HL-60 (cell line): ENCODE measurements around the gene ARHGAP18.

Source experiments
- DNase-seq, 2 experiments: peaks; one replicate each; pipeline ENCODE4 v3.0.0-alpha.2; 2010 to 2020; ENCODE audit warnings: low read depth in 1 of 2, low spot score in 1 of 2
- H3K27ac ChIP-seq: fragments of 250-450 bp; sonication (Bioruptor Pico); replicated peaks from 2 replicates; pipeline ENCODE4 v1.5.1; 2020; ENCODE audit warnings: mild to moderate bottlenecking, moderate library complexity
- H3K27me3 ChIP-seq: fragments of 250-450 bp; sonication (Bioruptor Pico); 2 replicates; pipeline ENCODE4 v1.5.1; 2021; ENCODE audit warnings: mild to moderate bottlenecking, moderate library complexity; ENCODE audit not compliant: insufficient read depth, poor library complexity, severe bottlenecking
- H3K4me3 ChIP-seq: replicated peaks from 2 replicates; pipeline ENCODE4 v1.5.1; 2011; ENCODE audit warnings: mild to moderate bottlenecking, control low read depth, low read length; ENCODE audit not compliant: insufficient read depth
- CTCF ChIP-seq: IDR thresholded peaks from one replicate; pipeline ENCODE4 v1.5.1; 2011; ENCODE audit warnings: low read length, control low read depth, inconsistent platforms; ENCODE audit not compliant: insufficient read depth
- GABPA ChIP-seq: IDR thresholded peaks from 2 replicates; pipeline ENCODE4 v1.6.1; 2012; ENCODE audit warnings: low read depth
- POLR2AphosphoS5 ChIP-seq: IDR thresholded peaks from 2 replicates; pipeline ENCODE4 v1.6.1; 2012; ENCODE audit warnings: low read depth
- REST ChIP-seq: IDR thresholded peaks from 2 replicates; pipeline ENCODE4 v1.6.1; 2012; ENCODE audit warnings: low read depth; ENCODE audit not compliant: insufficient replicate concordance
- SPI1 ChIP-seq: IDR thresholded peaks from 2 replicates; pipeline ENCODE4 v1.6.1; 2012; ENCODE audit warnings: low read depth, mild to moderate bottlenecking, borderline replicate concordance

Gene ARHGAP18

GRCh38 chr6:129749749-129750120 lies 39.8 kb upstream of the ARHGAP18 start:
- Histone ChIP-seq H3K4me3 (no peak overlapping the region), H3K27me3 (no peaks in the 10 kb centered on the region), H3K27ac (no peak overlapping the region)
- TF ChIP-seq SPI1 (peak; percentile 11; the same call in 1 of the 2 replicates), REST (no peak), GABPA (peak; percentile 23; the same call in 1 of the 2 replicates), CTCF (no peak), POLR2AphosphoS5 (peak; percentile 41; the same call in 1 of the 2 replicates)
- peak; percentile 58 to 60 for DNase-seq

- peak in 1 of 2 experiments; percentile 11 for DNase-seq
- no peak overlapping the region for H3K4me3 ChIP-seq
- TF ChIP-seq CTCF: no peak
- no peak for TF ChIP-seq GABPA
- no peak for TF ChIP-seq REST
- no peak for TF ChIP-seq SPI1
- TF ChIP-seq POLR2AphosphoS5: no peak
- no peaks in the 10 kb centered on the region for H3K27me3 ChIP-seq
- no peak overlapping the region for H3K27ac ChIP-seq
These were observed 39.1 kb upstream of the ARHGAP18 start for GRCh38 chr6:129748901-129749748.

GRCh38 chr6:129748212-129748900 lies 38.4 kb upstream of the ARHGAP18 start:
- peak in 1 of 2 experiments; percentile 7 for DNase-seq
- Histone ChIP-seq H3K4me3 (no peak overlapping the region), H3K27ac (no peak overlapping the region), H3K27me3 (no peaks in the 10 kb centered on the region)
- TF ChIP-seq SPI1 (no peak), CTCF (no peak), REST (no peak), POLR2AphosphoS5 (no peak), GABPA (no peak)
